GM20000 (cell line): Measurements from ENCODE around the gene VOPP1.

Source experiments
- DNase-seq: peaks from one replicate; pipeline ENCODE4 v3.0.0; 2012; ENCODE audit warnings: low spot score
- CTCF ChIP-seq: IDR thresholded peaks from 2 replicates; pipeline ENCODE4 v1.5.1; 2012; ENCODE audit warnings: mild to moderate bottlenecking, control low read depth; ENCODE audit errors: extremely low read depth, missing control alignments

The VOPP1 gene

GRCh38 chr7:55569269-55569663, 3.0 kb downstream of the VOPP1 start:
- TF ChIP-seq CTCF, result no peak
- no peak for DNase-seq

- no peak for TF ChIP-seq CTCF
- DNase-seq, result no peak
Measured at GRCh38 chr7:55568613-55569268, 3.6 kb downstream of the VOPP1 start.

GRCh38 chr7:55567571-55567970, 4.7 kb downstream of the VOPP1 start:
- TF ChIP-seq CTCF, result no peak
- no peak for DNase-seq

GRCh38 chr7:55565681-55566080, 6.6 kb downstream of the VOPP1 start:
- no peak for DNase-seq
- TF ChIP-seq CTCF, result no peak

GRCh38 chr7:55563596-55564325, 8.5 kb downstream of the VOPP1 start:
- no peak for TF ChIP-seq CTCF

GRCh38 chr7:55561690-55562089, 10.6 kb downstream of the VOPP1 start:
- TF ChIP-seq CTCF, result no peak
- no peak for DNase-seq

More at GRCh38 chr7:55563596-55564325, 8.5 kb downstream of the VOPP1 start:
- DNase-seq, result no peak
